ENCODE results near the gene TF. TPM values are rescaled to one million over a fixed set of nuclear protein-coding genes. Genes with fewer than 3 reads are reported as not detected.
A peak's percentile ranks its signal among the peaks of the same experiment; 100 is the strongest.

The TF gene
- total RNA-seq, 1 donor from 2014 or later = 2.3 TPM

- H3K36me3 Mint-ChIP-seq = peaks cover 20% of the 10 kb centered on the region
- DNase-seq (ENCODE audit: extremely low spot score, unreplicated experiment) = no peak
- peaks cover 18% of the 10 kb centered on the region for H3K4me1 Mint-ChIP-seq (ENCODE audit: unreplicated experiment)
- H3K9me3 Mint-ChIP-seq = no peaks in the 10 kb centered on the region
- H3K27ac Mint-ChIP-seq = peak overlapping the region; percentile 93
- peaks cover 27% of the 10 kb centered on the region for H3K27me3 Mint-ChIP-seq
- H3K4me3 Mint-ChIP-seq = peak overlapping the region; percentile 97
- TF ChIP-seq CTCF (conservative IDR thresholded peaks at IDR 0.05) = no peak
Measured at GRCh38 chr3:133804896-133805295, 58.7 kb downstream of the TF start.

- DNase-seq (ENCODE audit: extremely low spot score, unreplicated experiment) = no peak
- Mint-ChIP-seq H3K4me3 (peak overlapping the region; percentile 97), H3K27me3 (peaks cover 23% of the 10 kb centered on the region), H3K9me3 (no peaks in the 10 kb centered on the region), H3K27ac (peak overlapping the region; percentile 93), H3K36me3 (peaks cover 25% of the 10 kb centered on the region), H3K4me1 (ENCODE audit: unreplicated experiment) (peaks cover 18% of the 10 kb centered on the region)
- TF ChIP-seq CTCF (conservative IDR thresholded peaks at IDR 0.05) = no peak
Measured at GRCh38 chr3:133805384-133805701, 59.1 kb downstream of the TF start.

- Mint-ChIP-seq H3K27ac (peak within 1 kb of the TSS; percentile 93), H3K4me1 (ENCODE audit: unreplicated experiment) (peaks cover 18% of the 10 kb centered on the region), H3K9me3 (no peaks in the 10 kb centered on the region), H3K27me3 (peaks cover 17% of the 10 kb centered on the region), H3K36me3 (peaks cover 30% of the 10 kb centered on the region), H3K4me3 (peak within 1 kb of the TSS; percentile 97)
- peak; percentile 93 for DNase-seq (ENCODE audit: extremely low spot score, unreplicated experiment)
- TF ChIP-seq CTCF (conservative IDR thresholded peaks at IDR 0.05) = no peak
Measured at GRCh38 chr3:133805702-133806475, 59.7 kb downstream of the TF start, which contains the start of gene SRPRB. TSS of gene SRPRB (plus strand) at chr3:133805815. CDS start at chr3:133805849, 34 bp downstream.

GRCh38 chr3:133812872-133813271, 66.7 kb downstream of the TF start:
- no peak overlapping the region for H3K4me3 Mint-ChIP-seq
- H3K27ac Mint-ChIP-seq = no peak overlapping the region
- peaks cover 4% of the 10 kb centered on the region for H3K4me1 Mint-ChIP-seq (ENCODE audit: unreplicated experiment)
- TF ChIP-seq CTCF (conservative IDR thresholded peaks at IDR 0.05) = no peak
- no peaks in the 10 kb centered on the region for H3K27me3 Mint-ChIP-seq
- no peak for DNase-seq (ENCODE audit: extremely low spot score, unreplicated experiment)
- H3K9me3 Mint-ChIP-seq = no peaks in the 10 kb centered on the region
- H3K36me3 Mint-ChIP-seq = peaks cover 42% of the 10 kb centered on the region

GRCh38 chr3:133815386-133815785, 69.2 kb downstream of the TF start:
- Mint-ChIP-seq H3K36me3 (peaks cover 26% of the 10 kb centered on the region), H3K27ac (peak overlapping the region; percentile 0), H3K27me3 (no peaks in the 10 kb centered on the region), H3K9me3 (no peaks in the 10 kb centered on the region), H3K4me3 (peak overlapping the region; percentile 5), H3K4me1 (ENCODE audit: unreplicated experiment) (no peaks in the 10 kb centered on the region)
- DNase-seq (ENCODE audit: extremely low spot score, unreplicated experiment) = no peak
- TF ChIP-seq CTCF (conservative IDR thresholded peaks at IDR 0.05) = no peak
